H1 (cell line): Measurements from ENCODE around the gene ABCA1. TPM values are rescaled to one million over a fixed set of nuclear protein-coding genes. Genes with fewer than 3 reads are reported as not detected.

Source experiments
- CTCF ChIA-PET: fragments of 300-600 bp; sonication (Branson Sonifier 250); formaldehyde crosslinking; loops from one replicate; lab custom pipeline; 2021; ENCODE audit not compliant: partially characterized antibody; lab: Charles Lee
- POLR2A ChIA-PET: fragments of 300-600 bp; sonication (Branson Sonifier 250); formaldehyde crosslinking; loops from one replicate; lab custom pipeline; 2021; ENCODE audit warnings: inconsistent platforms; ENCODE audit not compliant: partially characterized antibody; lab: Charles Lee
- DNase-seq, 2 experiments: peaks; one replicate each; pipeline versions ENCODE4 v3.0.0 to v3.0.0-alpha.2; 2010 to 2022; ENCODE audit warnings: low spot score in 2 of 2, low read depth in 1 of 2, mixed read lengths in 1 of 2
- FAIRE-seq: peaks from 2 replicates; lab custom pipeline; 2011; peaks lifted over from hg19 to GRCh38; lab: Jason Lieb, UNC
- H2AFZ ChIP-seq: 2 replicates; pipeline ENCODE4 v1.8.1; 2012; ENCODE audit warnings: low read length, inconsistent platforms
- H2AK5ac ChIP-seq: 2 replicates; pipeline ENCODE4 v1.6.1; 2013; ENCODE audit warnings: low read depth, low read length
- H2BK120ac ChIP-seq: replicated peaks from 2 replicates; pipeline ENCODE3; 2013; ENCODE audit warnings: low read depth, low read length, inconsistent platforms
- H2BK12ac ChIP-seq: 2 replicates; pipeline ENCODE4 v1.6.1; 2013; ENCODE audit warnings: low read depth, low read length
- H2BK15ac ChIP-seq: 2 replicates; pipeline ENCODE4 v1.6.1; 2013; ENCODE audit warnings: low read length
- H2BK20ac ChIP-seq: 2 replicates; pipeline ENCODE4 v1.6.1; 2013; ENCODE audit warnings: low read length
- H2BK5ac ChIP-seq: 2 replicates; pipeline ENCODE4 v1.6.1; 2013; ENCODE audit warnings: low read depth, low read length
- H3K14ac ChIP-seq: 2 replicates; pipeline ENCODE4 v1.6.1; 2013; ENCODE audit warnings: inconsistent platforms; ENCODE audit not compliant: insufficient read length
- H3K18ac ChIP-seq: 2 replicates; pipeline ENCODE4 v1.6.1; 2013; ENCODE audit warnings: low read length; ENCODE audit errors: extremely low read depth
- H3K23ac ChIP-seq: 2 replicates; pipeline ENCODE4 v1.6.1; 2013; ENCODE audit warnings: inconsistent platforms; ENCODE audit not compliant: insufficient read length
- H3K23me2 ChIP-seq: 2 replicates; pipeline ENCODE4 v1.6.1; 2013; ENCODE audit warnings: low read depth, low read length
- H3K27ac ChIP-seq: 2 replicates; pipeline ENCODE4 v1.6.1; 2011; ENCODE audit warnings: low read depth, low read length, inconsistent platforms
- H3K27me3 ChIP-seq, 4 experiments: replicated peaks in 1 of 4; 1 replicate in 1 of 4; 2 replicates in 3 of 4; pipeline versions ENCODE4 v1.6.1 to v1.8.1; 2011 to 2013; ENCODE audit warnings: low read length in 3 of 4, mild to moderate bottlenecking in 3 of 4, inconsistent platforms in 2 of 4, mixed read lengths in 2 of 4, moderate library complexity in 1 of 4; ENCODE audit not compliant: control insufficient read depth in 3 of 4, insufficient read depth in 3 of 4; ENCODE audit errors: extremely low read depth in 1 of 4
- H3K36me3 ChIP-seq, 4 experiments: 2 replicates each; pipeline versions ENCODE4 v1.6.1 to v1.8.1; 2011 to 2013; ENCODE audit warnings: mild to moderate bottlenecking in 4 of 4, low read length in 3 of 4, moderate library complexity in 2 of 4, control low read depth in 1 of 4, inconsistent platforms in 1 of 4; ENCODE audit not compliant: insufficient read depth in 4 of 4, control insufficient read depth in 2 of 4
- H3K4ac ChIP-seq: replicated peaks from 2 replicates; pipeline ENCODE3; 2013; ENCODE audit warnings: low read length, low read depth, mixed read lengths, inconsistent platforms; ENCODE audit not compliant: insufficient read length
- H3K4me1 ChIP-seq, 4 experiments: replicated peaks in 1 of 4; 1 replicate in 1 of 4; 2 replicates in 3 of 4; pipeline versions ENCODE4 v1.6.1 to v1.8.1; 2011 to 2013; ENCODE audit warnings: low read length in 3 of 4, inconsistent platforms in 2 of 4, mixed read lengths in 1 of 4; ENCODE audit not compliant: insufficient read depth in 4 of 4, control insufficient read depth in 3 of 4
- H3K4me2 ChIP-seq, 2 experiments: 2 replicates each; pipeline versions ENCODE4 v1.6.1 to v1.8.1; 2011 to 2013; ENCODE audit warnings: low read depth in 2 of 2, low read length in 2 of 2, control low read depth in 1 of 2, inconsistent platforms in 1 of 2, mild to moderate bottlenecking in 1 of 2; ENCODE audit not compliant: insufficient read depth in 1 of 2
- H3K4me3 ChIP-seq, 4 experiments: fragments of 200-600, 300-600 bp in 1 of 4; sonication (generic), shearing (Covaris generic), sonication (Bioruptor Twin) in 1 of 4; 2 replicates each; pipeline versions ENCODE4 v1.5.1 to v1.8.1; 2011 to 2016; ENCODE audit warnings: low read length in 4 of 4, low read depth in 3 of 4, control low read depth in 2 of 4, inconsistent platforms in 2 of 4, mild to moderate bottlenecking in 2 of 4, mixed read lengths in 1 of 4, moderate library complexity in 1 of 4; ENCODE audit not compliant: insufficient read depth in 2 of 4; ENCODE audit errors: extremely low read depth in 1 of 4
- H3K56ac ChIP-seq: replicated peaks from 2 replicates; pipeline ENCODE3; 2013; ENCODE audit warnings: low read depth, mild to moderate bottlenecking, mixed read lengths, low read length, inconsistent platforms; ENCODE audit not compliant: insufficient read length
- H3K79me1 ChIP-seq: 2 replicates; pipeline ENCODE4 v1.6.1; 2013; ENCODE audit warnings: low read depth, low read length, control low read depth
- H3K79me2 ChIP-seq, 2 experiments: 2 replicates each; pipeline versions ENCODE4 v1.6.1 to v1.8.1; 2012 to 2013; ENCODE audit warnings: low read length in 2 of 2, mild to moderate bottlenecking in 2 of 2, inconsistent platforms in 1 of 2; ENCODE audit not compliant: insufficient read depth in 2 of 2, control insufficient read depth in 1 of 2
- H3K9ac ChIP-seq, 4 experiments: replicated peaks in 1 of 4; 1 replicate in 1 of 4; 2 replicates in 3 of 4; pipeline versions ENCODE4 v1.6.1 to v1.8.1; 2011 to 2013; ENCODE audit warnings: low read depth in 3 of 4, low read length in 3 of 4, control low read depth in 2 of 4, mild to moderate bottlenecking in 2 of 4, moderate library complexity in 2 of 4, inconsistent platforms in 1 of 4; ENCODE audit errors: extremely low read depth in 1 of 4
- H3K9me3 ChIP-seq, 2 experiments: 2 replicates each; pipeline versions ENCODE4 v1.6.1 to v1.8.1; 2012 to 2013; ENCODE audit warnings: mild to moderate bottlenecking in 2 of 2, moderate library complexity in 2 of 2, control low read depth in 1 of 2, inconsistent platforms in 1 of 2, low read depth in 1 of 2, low read length in 1 of 2, mixed read lengths in 1 of 2; ENCODE audit not compliant: insufficient read depth in 2 of 2
- H4K20me1 ChIP-seq, 2 experiments: replicated peaks in 1 of 2; 2 replicates each; pipeline versions ENCODE3 to v1.8.1; 2011 to 2013; ENCODE audit warnings: inconsistent platforms in 2 of 2, low read length in 2 of 2, mild to moderate bottlenecking in 1 of 2; ENCODE audit not compliant: insufficient read depth in 2 of 2, control insufficient read depth in 1 of 2
- H4K5ac ChIP-seq: 2 replicates; pipeline ENCODE4 v1.6.1; 2013; ENCODE audit warnings: low read length, low read depth, mixed read lengths, inconsistent platforms; ENCODE audit not compliant: insufficient read length
- H4K8ac ChIP-seq: 2 replicates; pipeline ENCODE4 v1.8.0; 2013; ENCODE audit warnings: mild to moderate bottlenecking, moderate library complexity, low read length, inconsistent platforms; ENCODE audit not compliant: insufficient read depth; ENCODE audit errors: extremely low read depth
- H4K91ac ChIP-seq: replicated peaks from 2 replicates; pipeline ENCODE3; 2013; ENCODE audit warnings: low read length, mixed read lengths, inconsistent platforms; ENCODE audit not compliant: insufficient read length
- CHD1 ChIP-seq: IDR thresholded peaks from 2 replicates; pipeline ENCODE4 v1.6.1; 2012; ENCODE audit warnings: low read depth, low read length, improper control_type of control experiment
- NANOG ChIP-seq: IDR thresholded peaks from 2 replicates; pipeline ENCODE4 v1.6.1; 2011; ENCODE audit warnings: low read length, low read depth, mild to moderate bottlenecking, inconsistent platforms; ENCODE audit not compliant: insufficient read depth, poor library complexity, severe bottlenecking
- POLR2A ChIP-seq, 2 experiments: IDR thresholded peaks; 1 replicate in 1 of 2; 2 replicates in 1 of 2; pipeline ENCODE4 v1.6.1; 2011; ENCODE audit warnings: low read depth in 2 of 2, low read length in 2 of 2, mild to moderate bottlenecking in 2 of 2; ENCODE audit errors: control extremely low read depth in 1 of 2
- RBBP5 ChIP-seq: IDR thresholded peaks from 2 replicates; pipeline ENCODE4 v1.7.1; 2012; ENCODE audit warnings: low read depth, mild to moderate bottlenecking, inconsistent platforms, low read length, moderate library complexity, borderline replicate concordance
- WGBS, 2 experiments: shearing (Covaris generic) in 1 of 2; methylation state at CpG; one replicate each; pipeline versions ENCODE4 v1.1.6 to v1.1.7; 2013 to 2015; ENCODE audit warnings: low lambda C conversion rate in 2 of 2, mixed read lengths in 2 of 2, inconsistent platforms in 1 of 2, low coverage in 1 of 2, missing lambda C conversion rate in 1 of 2; ENCODE audit not compliant: insufficient replicate concordance in 2 of 2, insufficient coverage in 1 of 2, insufficient read length in 1 of 2; ENCODE audit errors: extremely low coverage in 1 of 2, missing lambda C conversion rate in 1 of 2; 5-methylcytosine and 5-hydroxymethylcytosine counted together
- polyA plus RNA-seq, 7 experiments: library from polyadenylated mRNA; depleted of rRNA in 3 of 7; stranded (reverse) in 5 of 7; unstranded in 2 of 7; fragments of >200 nt in 5 of 7; fragments of 200-250 nt in 2 of 7; gene quantifications; 1 replicate in 5 of 7; 2 replicates in 1 of 7; 4 replicates in 1 of 7; pipeline versions ENCODE4 v1.2.1 to v1.2.3, GENCODE V29; 2011 to 2013; ENCODE audit warnings: missing spikeins in 2 of 7, mixed read lengths in 2 of 7
- total RNA-seq: library from RNA; stranded (reverse); fragmentation: NEBNext Ultra II Directional; extraction: Animal tissue kit (Norgen Biotek cat#: 25700); gene quantifications from 2 replicates; pipeline ENCODE4 v1.2.1, GENCODE V29; 2021

ABCA1 gene
- total and polyA plus RNA-seq, 2 of the 8 experiments (the other 6 are each of a cell fraction or from before 2014, with no cell fraction given), result 6.9 to 7.8 TPM

- H3K27ac ChIP-seq, result no peak overlapping the region
- H3K23me2 ChIP-seq, result no peaks in the 10 kb centered on the region
- H3K4ac ChIP-seq, result no peak overlapping the region
- no peak overlapping the region for H2BK15ac ChIP-seq
- no peak overlapping the region for H2AK5ac ChIP-seq
- H2BK20ac ChIP-seq, result no peak overlapping the region
- no peak overlapping the region for H2BK5ac ChIP-seq
- POLR2A ChIA-PET, result interaction anchor here (0.9 kb wide), 1 partner anchor 13 kb away, joined by 3 read pairs; no protein-coding TSS in a partner anchor
- no peaks in the 10 kb centered on the region; the same call in 1 of the 2 replicates for H3K79me1 ChIP-seq
- H3K4me1 ChIP-seq, result no peaks in the 10 kb centered on the region
- H3K79me2 ChIP-seq, result peaks cover 0 to 11% of the 10 kb centered on the region in 2 experiments; a peak in 1 of 4 replicates
- no peak overlapping the region for H4K5ac ChIP-seq
- no peak overlapping the region for H3K14ac ChIP-seq
- no peak overlapping the region for H4K8ac ChIP-seq
- H3K9ac ChIP-seq, result no peak overlapping the region
- WGBS, 2 experiments, result 95% methylated on average over 4 of the region's 4 CpGs; no CpG with 5 or more reads in 1 of the 2 experiments
- FAIRE-seq (no peak), DNase-seq (no peak)
- CTCF ChIA-PET, result interaction anchor here (1.2 to 2.0 kb wide), 4 partner anchors 12 to 505 kb away, joined by 3 to 9 read pairs (median 5); no protein-coding TSS in a partner anchor
- no peak overlapping the region for H3K23ac ChIP-seq
- H2AFZ ChIP-seq, result no peak overlapping the region
- no peak overlapping the region for H3K4me2 ChIP-seq
- H3K27me3 ChIP-seq, result no peaks in the 10 kb centered on the region; a peak in 1 of 7 replicates
- no peak overlapping the region for H3K56ac ChIP-seq
- H2BK12ac ChIP-seq, result no peak overlapping the region
- no peaks in the 10 kb centered on the region for H3K36me3 ChIP-seq
- H2BK120ac ChIP-seq, result no peak overlapping the region
- peaks cover 0 to 2% of the 10 kb centered on the region in 2 experiments for H4K20me1 ChIP-seq
- H3K18ac ChIP-seq, result no peak overlapping the region
- no peak overlapping the region for H3K4me3 ChIP-seq
- no peak overlapping the region for H4K91ac ChIP-seq
- H3K9me3 ChIP-seq, result no peaks in the 10 kb centered on the region
- no peak for TF ChIP-seq NANOG
- no peak for TF ChIP-seq RBBP5
- TF ChIP-seq CHD1, result no peak
- no peak for TF ChIP-seq POLR2A (IDR thresholded peaks at IDR 0.05; ENCODE audit: control extremely low read depth in 1 of 2, low read depth in 2 of 2, low read length in 2 of 2)
Observed at GRCh38 chr9:104911032-104911607, 16.8 kb downstream of the ABCA1 start.
